PC-3 (cell line): ENCODE measurements around the gene CDH4.

Experiments used
- CTCF ChIP-seq: fragments of 300-600 bp; sonication (generic); conservative IDR thresholded peaks from 2 replicates; pipeline ENCODE4 v1.5.1; 2017; ENCODE audit warnings: antibody characterized with exemption, low read depth, mild to moderate bottlenecking, low read length
- EZH2phosphoT487 ChIP-seq: fragments of 300-600 bp; sonication (generic); IDR thresholded peaks from 2 replicates; pipeline ENCODE4 v1.6.1; 2018; ENCODE audit warnings: mild to moderate bottlenecking, antibody characterized with exemption, low read length, borderline replicate concordance

- no peak for TF ChIP-seq CTCF
- TF ChIP-seq EZH2phosphoT487 = no peak
These were observed 496.3 kb downstream of the CDH4 start for GRCh38 chr20:61748376-61748775.
